ENCODE results near the gene TMEM269.
"Not testable (repeated sequence)": the region's sequence is repeated elsewhere in the genome, so short reads cannot be mapped to it uniquely, and the experiment has no call there.

Gene TMEM269

DNA sequence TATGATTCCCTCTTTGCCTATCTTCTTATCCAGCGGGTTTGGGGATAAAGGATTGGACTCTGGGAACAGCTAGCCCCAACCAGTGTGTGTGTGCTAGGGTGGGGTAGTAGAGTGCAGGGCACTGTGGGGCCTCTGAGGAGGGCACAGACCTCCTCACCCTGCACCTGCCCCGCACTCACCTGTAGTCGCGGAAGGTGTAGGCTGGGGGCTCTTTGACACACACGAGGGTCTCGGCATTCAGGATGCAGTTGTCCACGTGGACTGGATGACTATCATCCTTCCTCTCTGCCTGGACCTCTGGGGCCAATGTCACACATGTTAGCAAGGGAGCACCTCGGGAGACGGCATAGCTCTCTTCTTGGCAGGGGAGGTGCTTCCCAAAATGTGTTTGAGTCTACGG is 36.8 kb upstream of the TMEM269 start:
- DNase-seq (ENCODE audit: low read depth in 2 of 2), result no peak

DNA sequence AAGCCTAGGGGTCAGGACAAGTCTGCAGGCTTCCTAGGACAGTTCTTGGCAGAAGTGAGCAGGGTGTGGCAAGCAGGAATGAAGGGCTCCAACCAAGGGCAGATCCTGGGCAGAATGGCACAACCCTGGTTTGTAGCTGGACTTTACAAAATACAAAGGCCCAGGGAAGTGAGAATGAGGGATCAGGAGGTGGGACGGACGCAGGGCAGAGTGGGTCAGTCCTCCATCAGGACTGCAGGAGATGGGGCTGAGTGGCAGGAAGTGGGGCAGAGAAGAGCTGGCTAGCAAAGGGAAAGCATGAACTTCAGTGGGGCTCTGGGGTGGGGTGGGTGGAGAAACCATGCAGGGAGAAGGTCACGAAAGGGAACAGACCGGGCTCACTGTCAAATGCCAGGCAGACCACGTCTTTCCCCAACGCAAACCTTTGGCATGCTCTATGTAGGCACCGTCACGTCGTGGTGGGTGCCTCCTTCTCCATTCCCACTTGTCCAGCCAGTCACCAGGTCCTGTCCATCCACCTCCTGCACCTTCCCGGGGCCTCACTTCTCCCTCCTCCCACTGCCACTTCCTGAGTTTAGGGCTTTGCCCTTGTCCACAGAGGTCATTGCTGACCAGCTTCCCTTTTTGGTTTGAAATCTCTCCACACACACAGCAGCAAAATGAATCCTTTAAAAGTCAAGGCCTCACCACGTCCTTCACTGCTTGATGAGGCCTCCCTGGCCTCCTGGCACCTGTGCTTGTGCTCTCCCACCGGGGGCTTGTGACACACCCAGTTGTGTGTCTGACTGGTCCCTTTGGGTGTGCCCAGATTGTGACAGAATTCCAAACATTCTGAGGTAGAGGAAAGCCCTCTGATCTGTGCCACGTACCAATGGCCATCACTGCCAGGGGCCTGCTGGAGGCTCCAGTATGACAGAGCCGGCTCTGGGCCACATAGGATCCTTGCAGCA is 36.1 kb upstream of the TMEM269 start:
- no peak for DNase-seq (ENCODE audit: low read depth in 2 of 2)

- no peak for DNase-seq (ENCODE audit: low read depth in 2 of 2)
Measured at GRCh38 chr1:42750041-42750440, 34.8 kb upstream of the TMEM269 start.

GRCh38 chr1:42751511-42752070 is 33.2 kb upstream of the TMEM269 start:
- DNase-seq (ENCODE audit: low read depth in 2 of 2), result not testable (repeated sequence)

- no peak for DNase-seq (ENCODE audit: low read depth in 2 of 2)
Measured at GRCh38 chr1:42752284-42752683, 32.5 kb upstream of the TMEM269 start.

GRCh38 chr1:42753070-42753469 is 31.7 kb upstream of the TMEM269 start:
- DNase-seq (ENCODE audit: low read depth in 2 of 2), result no peak

GRCh38 chr1:42756956-42757891 is 27.6 kb upstream of the TMEM269 start:
- no peak for DNase-seq (ENCODE audit: low read depth in 2 of 2)

GRCh38 chr1:42757892-42758275 is 26.9 kb upstream of the TMEM269 start:
- DNase-seq (ENCODE audit: low read depth in 2 of 2), result no peak

DNA sequence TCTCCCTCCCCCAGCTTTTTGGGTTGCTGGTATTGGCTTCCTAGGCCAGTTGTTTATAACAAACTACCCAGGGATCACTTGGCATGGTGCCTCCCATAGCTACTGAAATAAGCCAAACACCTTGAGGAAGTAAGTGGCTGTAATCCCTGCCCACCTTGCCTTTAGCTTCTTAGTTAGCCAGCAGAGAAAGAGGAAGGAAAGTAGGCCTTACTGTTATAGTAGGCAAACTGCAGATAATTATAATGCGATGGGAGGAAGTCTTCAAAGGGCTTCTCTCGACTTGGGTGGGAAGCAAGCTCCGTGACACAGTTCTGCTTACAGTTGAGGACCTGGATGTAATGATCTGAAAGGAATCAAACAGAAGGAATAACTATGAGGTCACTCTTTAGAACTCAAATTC is 26.1 kb upstream of the TMEM269 start:
- no peak for DNase-seq (ENCODE audit: low read depth in 2 of 2)

DNA sequence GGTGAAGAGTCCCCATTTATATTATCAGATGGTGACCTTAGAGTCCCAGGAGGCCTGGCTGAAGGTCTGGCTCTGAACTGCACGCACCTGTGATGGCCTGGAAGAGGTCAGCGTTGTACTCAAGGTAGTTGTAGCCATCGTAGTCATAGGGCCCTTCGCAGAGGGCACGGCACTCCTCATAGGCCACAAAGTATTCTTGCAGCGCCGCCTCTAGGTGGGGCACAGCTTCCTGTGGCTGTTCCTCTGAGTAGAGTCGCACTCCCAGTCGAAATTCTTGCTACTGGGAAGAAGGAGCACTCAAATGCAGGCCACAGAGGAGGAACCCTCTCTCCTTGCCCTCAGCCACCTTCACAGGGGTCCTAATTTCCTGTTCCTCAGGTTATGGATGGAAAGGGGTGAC is 25.7 kb upstream of the TMEM269 start:
- no peak for DNase-seq (ENCODE audit: low read depth in 2 of 2)

- DNase-seq (ENCODE audit: low read depth in 2 of 2), result no peak
Measured at GRCh38 chr1:42761567-42761966, 23.2 kb upstream of the TMEM269 start.

- DNase-seq (ENCODE audit: low read depth in 2 of 2), result no peak
Measured at GRCh38 chr1:42762269-42762668, 22.5 kb upstream of the TMEM269 start.

DNA sequence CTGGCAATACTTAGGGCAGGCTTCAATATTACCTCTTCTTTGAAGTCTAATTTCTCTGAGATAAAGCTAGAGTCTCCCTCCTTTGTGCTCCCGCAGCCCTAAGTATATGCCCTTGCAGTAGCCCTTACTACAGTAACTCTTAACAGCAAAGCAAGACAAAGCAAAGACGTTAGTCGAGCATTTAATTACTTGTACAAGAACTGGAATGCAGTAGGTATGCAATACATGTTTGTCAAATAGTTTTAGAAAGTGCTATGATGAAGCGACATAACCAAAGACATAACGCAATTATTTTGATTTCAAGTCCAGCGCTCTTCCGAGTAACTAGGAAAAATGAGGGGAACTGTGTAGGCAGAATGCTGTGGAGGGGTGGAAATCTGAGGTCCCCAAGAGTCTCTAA is 19.5 kb upstream of the TMEM269 start:
- DNase-seq (ENCODE audit: low read depth in 2 of 2), result no peak

DNA sequence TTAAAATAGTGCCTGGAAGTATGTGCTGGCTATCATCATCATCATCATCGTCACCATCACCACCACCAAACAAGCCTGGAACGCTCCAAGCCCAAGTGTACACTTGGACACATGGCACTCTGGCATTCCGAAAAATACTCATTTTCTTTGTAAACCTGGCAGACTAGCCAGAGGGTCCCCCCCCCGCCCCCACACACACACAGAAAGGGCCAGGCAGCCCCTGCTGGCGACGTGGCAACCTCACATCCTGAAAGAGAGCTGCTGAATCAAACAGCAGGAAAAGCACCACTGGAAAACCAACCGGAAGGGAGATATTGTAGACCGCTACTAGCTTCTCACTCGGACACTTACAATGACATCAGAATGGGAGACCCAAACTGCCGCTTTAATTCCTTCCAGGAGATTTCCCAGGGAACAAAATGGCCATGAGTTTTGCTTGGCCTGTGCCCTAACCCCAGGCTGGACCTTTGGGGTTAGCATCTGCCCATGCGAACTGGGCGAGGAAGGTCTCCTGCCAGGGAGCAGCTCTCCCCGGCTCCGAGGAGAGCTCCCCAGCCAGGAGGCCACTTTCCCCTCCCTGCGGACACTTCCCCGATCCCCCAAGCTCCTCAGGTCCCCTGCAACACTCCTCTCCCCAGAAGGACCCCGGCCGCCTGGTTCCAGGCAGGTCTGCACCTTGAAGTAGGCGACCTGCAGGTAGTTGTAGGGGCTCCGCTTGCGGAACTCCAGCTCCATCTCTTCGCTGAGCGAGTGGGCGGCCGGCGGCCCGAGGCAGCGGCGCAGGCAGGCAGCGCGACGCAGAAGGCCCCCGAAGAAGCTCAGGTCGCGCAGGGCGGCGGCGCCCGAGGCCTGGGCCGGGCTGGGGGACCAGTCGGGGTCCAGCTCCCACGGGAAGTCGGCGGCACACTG is 18.7 kb upstream of the TMEM269 start:
- peak; percentile 30 to 44 for DNase-seq (ENCODE audit: low read depth in 2 of 2)

GRCh38 chr1:42766741-42767509 is 17.9 kb upstream of the TMEM269 start, which contains the start of the genes C1orf50 and P3H1:
Gene C1orf50 (plus strand): TSS chr1:42767249. CDS start chr1:42767312, 63 bp downstream.
Gene P3H1 (minus strand): TSS chr1:42767028. CDS start chr1:42766971, 57 bp downstream.
- DNase-seq (ENCODE audit: low read depth in 2 of 2), result peak; percentile 100

GRCh38 chr1:42767510-42768000 is 17.2 kb upstream of the TMEM269 start:
- DNase-seq (ENCODE audit: low read depth in 2 of 2), result no peak

- no peak for DNase-seq (ENCODE audit: low read depth in 2 of 2)
Measured at GRCh38 chr1:42768172-42768571, 16.6 kb upstream of the TMEM269 start.

DNA sequence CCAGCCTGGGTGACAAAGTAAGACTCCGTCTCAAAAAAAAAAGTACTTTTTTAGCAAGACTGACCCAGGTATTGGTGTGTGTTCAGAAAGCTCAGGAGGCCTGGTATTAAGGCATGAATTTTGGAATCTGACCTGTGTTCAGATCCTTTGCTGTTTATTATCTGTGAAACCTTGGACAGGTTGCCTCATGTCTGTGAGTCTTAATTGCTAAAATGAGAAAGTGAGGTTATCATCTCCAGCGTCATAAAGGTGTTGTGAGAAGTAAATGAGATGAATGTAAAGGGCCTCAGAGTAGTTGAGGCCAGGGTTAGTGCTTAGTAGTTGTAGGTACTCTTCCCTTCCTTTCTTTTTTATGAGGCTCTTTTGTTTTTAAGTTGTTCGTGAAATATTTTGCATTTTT is 15.0 kb upstream of the TMEM269 start:
- no peak for DNase-seq (ENCODE audit: low read depth in 2 of 2)

DNA sequence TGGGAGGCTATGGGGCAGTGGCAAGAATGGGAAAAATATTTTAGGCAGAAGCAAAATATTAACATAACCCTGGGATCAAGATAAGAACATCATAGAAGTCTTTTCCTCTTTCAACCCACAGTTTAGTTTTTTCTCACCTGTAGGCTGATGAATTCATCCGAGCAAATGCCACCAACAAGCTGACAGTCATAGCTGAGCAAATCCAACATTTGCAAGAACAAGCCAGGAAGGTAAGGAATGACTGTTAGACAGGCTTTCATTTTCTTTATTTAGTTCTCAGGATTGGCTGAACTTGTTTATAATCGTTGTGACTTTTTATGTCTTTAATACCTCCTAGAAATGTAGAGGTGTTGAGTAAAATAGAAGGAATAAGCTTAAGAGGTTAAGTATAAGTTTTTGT is 11.4 kb upstream of the TMEM269 start:
- no peak for DNase-seq (ENCODE audit: low read depth in 2 of 2)

- no peak for DNase-seq (ENCODE audit: low read depth in 2 of 2)
Measured at GRCh38 chr1:42774928-42775526, 9.8 kb upstream of the TMEM269 start.
